Gastroesophageal sphincter (tissue), 4 donors: Measurements from ENCODE around the gene ENO2. TPM values are rescaled to one million over a fixed set of nuclear protein-coding genes. Genes with fewer than 3 reads are reported as not detected.

Experiments
- ATAC-seq: fragments of 150-250 bp; one replicate; pipeline ENCODE4 v1.9.1; 2016; ENCODE audit warnings: mild to moderate bottlenecking, moderate library complexity
- H3K27ac ChIP-seq, 4 donors: fragments of 200-600 bp; sonication (generic) in 3 of 4; 1 replicate in 3 of 4; 2 replicates in 1 of 4; pipeline ENCODE4 v1.5.1; 2016 to 2019
- H3K27me3 ChIP-seq: fragments of 200-600 bp; sonication (generic); one replicate; pipeline ENCODE4 v1.5.1; 2019
- H3K36me3 ChIP-seq, 2 donors: fragments of 200-600 bp; sonication (generic); one replicate each; pipeline ENCODE4 v1.5.1; 2019; ENCODE audit warnings: control low read depth in 1 of 2
- H3K4me1 ChIP-seq, 3 donors: fragments of 200-600 bp; sonication (generic); 1 replicate in 2 of 3; 2 replicates in 1 of 3; pipeline ENCODE4 v1.5.1; 2016 to 2019; ENCODE audit warnings: control low read depth in 2 of 3
- H3K4me3 ChIP-seq, 2 donors: fragments of 200-600 bp; sonication (generic); one replicate each; pipeline ENCODE4 v1.5.1; 2019; ENCODE audit warnings: mild to moderate bottlenecking in 1 of 2, moderate library complexity in 1 of 2
- H3K9me3 ChIP-seq, 3 donors: fragments of 200-600 bp; sonication (generic); one replicate each; pipeline ENCODE4 v1.5.1; 2017 to 2019; ENCODE audit warnings: control low read depth in 2 of 3
- CTCF ChIP-seq, 4 experiments: fragments of 200-600 bp in 2 of 4; fragments of 450-650 bp in 2 of 4; sonication (generic) in 1 of 4; IDR thresholded peaks; one replicate each; pipeline ENCODE4 v1.5.1; 2017 to 2019; ENCODE audit warnings: antibody characterized with exemption in 4 of 4, mild to moderate bottlenecking in 2 of 4, moderate library complexity in 2 of 4
- EP300 ChIP-seq: sonication (generic); formaldehyde crosslinking; IDR thresholded peaks from one replicate; pipeline ENCODE4 v1.6.1; 2017; ENCODE audit warnings: antibody characterized with exemption, mild to moderate bottlenecking
- POLR2A ChIP-seq, 2 donors: fragments of 450-650 bp; IDR thresholded peaks; one replicate each; pipeline ENCODE4 v1.6.1; 2017; ENCODE audit warnings: antibody characterized with exemption in 2 of 2, mild to moderate bottlenecking in 2 of 2, moderate library complexity in 1 of 2
- POLR2AphosphoS5 ChIP-seq: sonication (generic); formaldehyde crosslinking; IDR thresholded peaks from one replicate; pipeline ENCODE4 v1.6.1; 2017; ENCODE audit warnings: antibody characterized with exemption
- WGBS, 2 donors: methylation state at CpG; one replicate each; pipeline ENCODE4 v1.1.5; 2018; ENCODE audit warnings: low coverage in 1 of 2; 5-methylcytosine and 5-hydroxymethylcytosine counted together
- total RNA-seq, 4 donors: library from RNA; depleted of rRNA; stranded (reverse); fragments of >200 nt; gene quantifications; one replicate each; pipeline ENCODE4 v1.1.0, GENCODE V29; 2016

The ENO2 gene
- total RNA-seq, 4 donors from 2014 or later, result 31.2 to 68.2 (median 43.5) TPM

- Histone ChIP-seq H3K4me3 (peak overlapping the region; percentile 94 to 97), H3K27me3 (no peaks in the 10 kb centered on the region), H3K27ac (peak overlapping the region; percentile 91 to 100 (median 96)), H3K4me1 (peaks cover 9 to 86% (median 40%) of the 10 kb centered on the region in 3 donors), H3K36me3 (peaks cover 0 to 7% of the 10 kb centered on the region in 2 donors), H3K9me3 (no peaks in the 10 kb centered on the region)
- 2 to 5% methylated on average over 17 to 19 of the region's 19 CpGs for WGBS, 2 donors
- TF ChIP-seq CTCF (IDR thresholded peaks at IDR 0.05), result no peak
- ATAC-seq, result no peak
Measured at GRCh38 chr12:6928703-6929407, 14.5 kb downstream of the ENO2 start.

GRCh38 chr12:6929466-6930452 lies 15.4 kb downstream of the ENO2 start:
- H3K9me3 ChIP-seq, result no peaks in the 10 kb centered on the region
- 15 to 40% methylated on average over 4 to 6 of the region's 7 CpGs for WGBS, 2 donors
- no peaks in the 10 kb centered on the region for H3K27me3 ChIP-seq
- H3K4me3 ChIP-seq, result peak overlapping the region; percentile 94 to 97
- H3K36me3 ChIP-seq, result peaks cover 0 to 16% of the 10 kb centered on the region in 2 donors
- TF ChIP-seq CTCF (IDR thresholded peaks at IDR 0.05) (no peak), EP300 (no peak), POLR2AphosphoS5 (no peak), POLR2A (IDR thresholded peaks at IDR 0.05) (no peak)
- no peak for ATAC-seq
- H3K4me1 ChIP-seq, result peaks cover 5 to 86% (median 40%) of the 10 kb centered on the region in 3 donors
- H3K27ac ChIP-seq, result peak overlapping the region; percentile 91 to 100 (median 96)

- H3K4me3 ChIP-seq, result no peak overlapping the region
- 33 to 50% methylated on average over 1 of the region's 1 CpG for WGBS, 2 donors
- no peak for TF ChIP-seq EP300
- no peak for TF ChIP-seq POLR2A (IDR thresholded peaks at IDR 0.05)
- no peak for TF ChIP-seq POLR2AphosphoS5
- TF ChIP-seq CTCF (IDR thresholded peaks at IDR 0.05), result no peak
- no peak for ATAC-seq
- H3K27ac ChIP-seq, result peak overlapping the region in 2 of 4 donors; percentile 91 to 96
- no peaks in the 10 kb centered on the region for H3K27me3 ChIP-seq
- H3K36me3 ChIP-seq, result peaks cover 0 to 33% of the 10 kb centered on the region in 2 donors
- H3K4me1 ChIP-seq, result peaks cover 0 to 91% (median 42%) of the 10 kb centered on the region in 3 donors
- no peaks in the 10 kb centered on the region for H3K9me3 ChIP-seq
Measured at GRCh38 chr12:6932766-6933165, 18.4 kb downstream of the ENO2 start.

- TF ChIP-seq CTCF (IDR thresholded peaks at IDR 0.05), result no peak
- peak; percentile 44 for TF ChIP-seq POLR2AphosphoS5
- no peak overlapping the region for H3K4me3 ChIP-seq
- H3K9me3 ChIP-seq, result no peaks in the 10 kb centered on the region
- H3K4me1 ChIP-seq, result peaks cover 0 to 98% (median 52%) of the 10 kb centered on the region in 3 donors
- H3K36me3 ChIP-seq, result peaks cover 0 to 37% of the 10 kb centered on the region in 2 donors
- H3K27me3 ChIP-seq, result no peaks in the 10 kb centered on the region
- 20 to 25% methylated on average over 3 to 8 of the region's 8 CpGs for WGBS, 2 donors
- no peak for ATAC-seq
- peak overlapping the region in 3 of 4 donors; percentile 71 to 96 (median 91) for H3K27ac ChIP-seq
Measured at GRCh38 chr12:6934110-6934509, 19.7 kb downstream of the ENO2 start.
